ENCODE data around the gene ISG20L2.
A peak's percentile ranks its signal among the peaks of the same experiment; 100 is the strongest.

The ISG20L2 gene

GRCh38 chr1:156751757-156752481 is 23.4 kb upstream of the ISG20L2 start:
- ATAC-seq: peak; percentile 70
- no peak for TF ChIP-seq POU6F1 (CRISPR knock-in tag; IDR thresholded peaks at IDR 0.05; ENCODE audit: borderline replicate concordance, low read depth)
- no peak for TF ChIP-seq SNAI2 (CRISPR knock-in tag; IDR thresholded peaks at IDR 0.05)
- TF ChIP-seq TCF4 (CRISPR knock-in tag; IDR thresholded peaks at IDR 0.05; ENCODE audit: borderline replicate concordance): no peak
- TF ChIP-seq RARB (CRISPR knock-in tag; IDR thresholded peaks at IDR 0.05): no peak
- TF ChIP-seq ESRRG (CRISPR knock-in tag; IDR thresholded peaks at IDR 0.05): no peak
- TF ChIP-seq ISL1 (CRISPR knock-in tag; IDR thresholded peaks at IDR 0.05): no peak
- no peak for TF ChIP-seq ARNTL (CRISPR knock-in tag; IDR thresholded peaks at IDR 0.05; ENCODE audit: borderline replicate concordance, low read depth)
- no peak for TF ChIP-seq ZFP3 (CRISPR knock-in tag; IDR thresholded peaks at IDR 0.05)
- TF ChIP-seq GLIS3 (CRISPR knock-in tag; IDR thresholded peaks at IDR 0.05): no peak
- no peak for TF ChIP-seq ZNF8 (CRISPR knock-in tag; IDR thresholded peaks at IDR 0.05)
- TF ChIP-seq CSDC2 (CRISPR knock-in tag; IDR thresholded peaks at IDR 0.05): no peak

GRCh38 chr1:156751451-156751756 is 22.8 kb upstream of the ISG20L2 start, which contains the start of gene HDGF:
Gene HDGF (minus strand): TSS chr1:156751675. CDS start chr1:156751429, 246 bp downstream.
- no peak for ATAC-seq
- TF ChIP-seq CREB5 (CRISPR knock-in tag; IDR thresholded peaks at IDR 0.05; ENCODE audit: low read depth): no peak
- TF ChIP-seq ISL1 (CRISPR knock-in tag; IDR thresholded peaks at IDR 0.05): no peak
- no peak for TF ChIP-seq SNAI2 (CRISPR knock-in tag; IDR thresholded peaks at IDR 0.05)
- TF ChIP-seq PATZ1 (CRISPR knock-in tag; IDR thresholded peaks at IDR 0.05; ENCODE audit: borderline replicate concordance): no peak
- TF ChIP-seq CSDC2 (CRISPR knock-in tag; IDR thresholded peaks at IDR 0.05): no peak
- TF ChIP-seq ZC3H10 (CRISPR knock-in tag; IDR thresholded peaks at IDR 0.05): no peak
- no peak for TF ChIP-seq TCF4 (CRISPR knock-in tag; IDR thresholded peaks at IDR 0.05; ENCODE audit: borderline replicate concordance)
- no peak for TF ChIP-seq PPARA (CRISPR knock-in tag; IDR thresholded peaks at IDR 0.05; ENCODE audit: borderline replicate concordance)
- no peak for TF ChIP-seq TSHZ2 (CRISPR knock-in tag; IDR thresholded peaks at IDR 0.05)
- no peak for TF ChIP-seq BACH2 (CRISPR knock-in tag; IDR thresholded peaks at IDR 0.05; ENCODE audit: borderline replicate concordance)
- no peak for TF ChIP-seq POU6F1 (CRISPR knock-in tag; IDR thresholded peaks at IDR 0.05; ENCODE audit: borderline replicate concordance, low read depth)
- no peak for TF ChIP-seq ZNF70 (CRISPR knock-in tag; IDR thresholded peaks at IDR 0.05)
- no peak for TF ChIP-seq ZNF8 (CRISPR knock-in tag; IDR thresholded peaks at IDR 0.05)
- TF ChIP-seq TOX (CRISPR knock-in tag; IDR thresholded peaks at IDR 0.05; ENCODE audit: borderline replicate concordance): no peak
- TF ChIP-seq ESRRG (CRISPR knock-in tag; IDR thresholded peaks at IDR 0.05): no peak
- no peak for TF ChIP-seq ZFP30 (CRISPR knock-in tag; IDR thresholded peaks at IDR 0.05)

All from SK-N-SH treated with all-trans-retinoic acid at 6 μM for 48 hours (cell line).